HG02763 (cell line): ENCODE data around the gene AMZ1.
"Not testable (repeated sequence)": the region's sequence is repeated elsewhere in the genome, so short reads cannot be mapped to it uniquely, and the experiment has no call there.

Experiments
- ATAC-seq: cut with Tn5 transposase; IDR thresholded peaks from one replicate; pipeline ENCODE4 v1.9.1; 2021; ENCODE audit warnings: mild to moderate bottlenecking, moderate library complexity; ENCODE audit not compliant: unreplicated experiment

AMZ1 gene

DNA sequence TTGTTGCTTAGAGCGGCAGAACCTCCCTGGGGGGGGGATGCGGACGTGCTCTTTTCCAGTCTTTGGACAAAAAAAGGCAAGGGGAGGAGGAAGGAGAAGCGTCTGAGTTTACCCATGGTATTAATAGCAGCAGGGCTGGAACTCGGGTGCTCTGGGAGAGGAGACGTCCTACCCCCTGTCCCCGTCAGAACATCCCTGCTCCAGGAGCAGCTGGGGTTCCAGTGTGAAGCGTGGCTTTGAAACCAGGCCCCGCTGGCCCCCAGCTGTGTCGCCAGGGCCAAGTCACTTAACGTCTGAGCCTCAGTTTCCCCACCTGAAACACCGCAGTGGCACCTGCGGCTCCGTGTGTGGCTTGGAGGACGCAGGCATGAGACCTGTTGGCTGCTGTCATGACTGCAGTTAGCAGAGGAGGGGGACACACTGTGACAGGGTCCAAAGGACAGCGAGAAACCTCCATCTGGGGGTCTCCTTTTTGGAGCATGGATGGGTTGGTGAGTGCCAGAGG is 1.4 kb downstream of the AMZ1 start:
- no peak for ATAC-seq

GRCh38 chr7:2689951-2690705 is 2.1 kb downstream of the AMZ1 start:
- ATAC-seq = no peak

DNA sequence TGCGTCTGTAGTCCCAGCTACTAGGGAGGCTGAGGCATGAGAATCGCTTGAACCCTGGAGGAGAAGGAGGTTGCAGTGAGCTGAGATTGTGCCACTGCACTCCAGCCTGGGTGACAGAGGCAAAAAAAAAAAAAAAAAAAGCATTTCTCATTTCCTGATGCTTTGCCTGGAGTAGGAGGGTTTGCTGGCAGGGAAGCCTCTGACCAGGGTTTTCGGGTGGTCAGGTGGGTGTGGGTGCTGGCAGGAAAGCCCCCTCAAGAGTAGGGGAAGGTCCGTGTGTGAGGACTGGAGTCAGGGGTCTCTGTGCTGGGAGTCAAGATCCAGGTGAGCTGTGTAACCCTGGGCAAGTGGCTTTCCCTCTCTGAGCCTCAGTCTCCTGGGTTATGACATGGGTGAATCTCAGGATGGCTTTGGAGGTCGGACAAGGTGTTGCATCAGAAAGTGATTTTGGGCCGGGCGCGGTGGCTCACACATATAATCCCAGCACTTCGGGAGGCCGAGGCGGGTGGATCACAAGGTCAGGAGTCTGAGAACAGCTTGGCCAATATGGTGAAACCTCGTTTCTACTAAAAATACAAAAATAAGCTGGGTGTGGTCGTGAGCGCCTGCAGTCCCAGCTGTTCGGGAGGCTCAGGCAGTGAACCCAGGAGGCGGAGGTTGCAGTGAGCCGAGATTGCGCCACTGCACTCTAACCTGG is 3.2 kb downstream of the AMZ1 start:
- ATAC-seq = no peak

DNA sequence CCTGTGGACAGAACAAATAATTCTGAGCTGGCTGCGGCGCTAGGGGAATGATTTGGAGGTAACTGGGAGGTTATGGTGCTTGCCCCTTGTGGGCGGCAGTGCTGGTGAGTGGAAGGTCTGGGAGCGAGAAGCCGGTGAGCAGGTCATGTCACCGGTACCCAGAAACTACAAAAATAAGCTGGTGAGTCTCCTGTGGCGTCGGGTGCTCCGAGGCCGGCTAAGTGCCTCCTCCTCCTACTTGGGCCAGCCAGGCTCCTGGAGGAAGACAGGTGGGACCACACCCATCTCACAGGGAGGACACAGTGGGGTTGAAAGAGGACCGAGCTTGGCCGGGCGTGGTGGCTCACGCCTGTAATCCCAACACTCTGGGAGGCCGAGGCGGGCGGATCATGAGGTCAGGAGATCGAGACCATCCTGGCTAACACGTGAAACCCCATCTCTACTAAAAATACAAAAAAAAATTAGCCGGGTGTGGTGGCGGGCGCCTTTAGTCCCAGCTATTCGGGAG is 4.0 kb downstream of the AMZ1 start:
- ATAC-seq = not testable (repeated sequence)

DNA sequence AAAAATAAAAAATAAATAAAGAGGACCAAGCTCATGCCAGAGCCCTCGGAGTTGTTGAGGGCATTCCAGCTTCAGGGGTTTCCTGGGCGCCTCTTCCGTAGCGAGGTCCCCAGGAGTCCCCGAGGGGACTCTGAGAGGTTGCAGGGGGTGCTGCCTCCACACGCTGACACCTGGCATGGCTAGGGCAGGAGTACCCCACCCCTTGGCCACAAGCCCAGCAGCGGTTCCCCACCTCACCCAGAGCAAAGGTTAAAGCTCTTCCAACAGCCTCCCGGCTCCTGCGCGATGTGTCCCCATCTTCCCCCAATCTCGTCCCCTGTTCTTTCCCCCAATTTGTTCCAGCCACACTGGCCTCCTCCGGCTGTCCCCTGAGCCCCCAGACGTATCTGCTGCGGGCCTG is 4.5 kb downstream of the AMZ1 start:
- no peak for ATAC-seq

DNA sequence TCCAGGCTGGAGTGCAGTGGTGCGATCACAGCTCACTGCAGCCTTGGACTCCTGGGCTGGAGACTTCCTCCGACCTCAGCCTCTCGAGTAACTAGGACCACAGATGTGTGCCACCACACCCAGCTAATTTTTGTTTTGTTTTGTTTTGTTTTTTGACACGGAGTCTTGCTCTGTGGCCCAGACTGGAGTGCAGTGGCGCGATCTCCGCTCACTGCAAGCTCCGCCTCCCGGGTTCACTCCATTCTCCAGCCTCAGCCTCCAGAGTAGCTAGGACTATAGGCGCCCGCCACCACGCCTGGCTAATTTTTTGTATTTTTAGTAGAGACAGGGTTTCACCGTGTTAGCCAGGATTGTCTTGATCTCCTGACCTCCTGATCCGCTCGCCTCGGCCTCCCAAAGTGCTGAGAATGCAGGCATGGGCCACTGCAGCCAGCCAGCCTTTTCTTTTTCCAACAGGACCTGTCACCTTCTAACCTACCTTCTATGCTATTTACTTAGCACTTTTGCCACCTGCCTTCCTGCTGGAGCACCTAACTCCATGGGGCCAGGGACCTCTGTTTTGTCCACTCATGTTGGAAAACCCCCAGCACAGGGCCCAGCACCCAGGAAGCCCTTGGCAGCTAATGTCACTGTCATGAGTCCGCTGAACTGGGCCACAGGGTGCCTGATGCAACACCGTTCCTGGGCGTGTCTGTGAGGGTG is 5.6 kb downstream of the AMZ1 start:
- ATAC-seq = not testable (repeated sequence)

DNA sequence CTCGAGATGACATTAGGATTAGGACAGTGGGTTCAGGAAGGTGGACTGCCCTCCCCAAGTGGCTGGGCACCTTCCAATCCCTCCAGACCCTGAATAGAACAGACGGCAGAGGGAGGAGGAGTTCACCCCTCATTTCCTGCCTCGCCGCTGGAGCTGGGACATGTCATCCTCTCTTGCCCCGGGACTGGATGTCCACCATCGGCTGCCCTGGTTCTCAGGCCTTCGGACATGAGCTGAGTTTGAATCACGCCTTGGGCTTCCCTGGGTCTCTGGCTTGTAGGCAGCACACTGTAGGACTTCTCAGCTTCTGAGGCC is 6.1 kb downstream of the AMZ1 start:
- not testable (repeated sequence) for ATAC-seq

- peak; percentile 88 for ATAC-seq
Measured at GRCh38 chr7:2698581-2699288, 10.7 kb downstream of the AMZ1 start.

GRCh38 chr7:2699289-2699620 is 11.3 kb downstream of the AMZ1 start:
- no peak for ATAC-seq

DNA sequence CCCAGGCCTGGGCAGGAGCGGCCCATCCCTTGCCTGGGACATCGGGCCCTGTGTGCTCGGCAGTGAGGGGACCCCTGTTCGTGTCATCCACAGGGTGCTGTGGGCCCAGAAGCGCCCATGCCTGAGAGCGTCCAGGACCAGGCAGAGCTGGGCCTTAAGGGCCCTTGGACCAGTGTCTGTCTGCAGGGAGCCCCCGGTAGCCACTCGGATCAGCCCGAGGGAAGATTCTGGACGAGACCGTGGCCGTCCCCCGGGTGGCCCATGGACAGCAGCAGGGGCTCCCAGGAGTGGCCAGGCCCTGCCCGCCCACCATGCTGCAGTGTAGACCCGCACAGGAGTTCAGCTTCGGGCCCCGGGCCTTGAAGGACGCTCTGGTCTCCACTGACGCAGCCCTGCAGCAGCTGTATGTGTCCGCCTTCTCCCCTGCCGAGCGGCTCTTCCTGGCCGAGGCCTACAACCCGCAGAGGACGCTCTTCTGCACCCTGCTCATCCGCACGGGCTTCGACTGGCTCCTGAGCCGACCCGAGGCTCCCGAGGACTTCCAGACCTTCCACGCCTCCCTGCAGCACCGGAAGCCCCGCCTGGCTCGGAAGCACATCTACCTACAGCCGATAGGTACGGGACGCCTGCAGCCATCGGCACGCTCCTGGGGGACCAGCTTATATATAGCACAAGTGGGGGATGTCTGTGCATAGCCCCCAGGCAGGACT is 12.3 kb downstream of the AMZ1 start:
- no peak for ATAC-seq

DNA sequence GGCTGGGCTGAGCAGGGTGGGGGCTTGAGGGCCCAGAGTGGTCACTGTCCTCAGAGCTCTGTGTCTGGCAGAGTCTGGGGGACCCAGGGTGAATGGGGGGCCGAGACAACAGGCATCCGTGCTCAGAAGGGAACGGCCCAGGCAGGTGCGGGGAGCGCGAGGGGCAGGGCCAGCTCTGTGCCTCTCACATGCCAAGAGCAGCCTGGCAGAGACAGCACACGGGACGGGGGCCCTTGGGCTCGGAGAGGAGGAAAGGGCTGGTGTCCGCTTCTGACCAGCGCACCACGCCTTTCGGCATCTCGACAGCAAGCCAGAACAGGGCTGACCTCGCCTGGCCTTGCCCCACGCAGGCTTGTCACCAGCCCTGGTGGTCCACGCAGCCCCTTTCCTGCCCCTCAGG is 13.4 kb downstream of the AMZ1 start:
- ATAC-seq = no peak

GRCh38 chr7:2701832-2702593 is 14.0 kb downstream of the AMZ1 start:
- no peak for ATAC-seq

GRCh38 chr7:2702594-2702957 is 14.6 kb downstream of the AMZ1 start:
- ATAC-seq = no peak

GRCh38 chr7:2705371-2706096 is 17.5 kb downstream of the AMZ1 start:
- no peak for ATAC-seq

DNA sequence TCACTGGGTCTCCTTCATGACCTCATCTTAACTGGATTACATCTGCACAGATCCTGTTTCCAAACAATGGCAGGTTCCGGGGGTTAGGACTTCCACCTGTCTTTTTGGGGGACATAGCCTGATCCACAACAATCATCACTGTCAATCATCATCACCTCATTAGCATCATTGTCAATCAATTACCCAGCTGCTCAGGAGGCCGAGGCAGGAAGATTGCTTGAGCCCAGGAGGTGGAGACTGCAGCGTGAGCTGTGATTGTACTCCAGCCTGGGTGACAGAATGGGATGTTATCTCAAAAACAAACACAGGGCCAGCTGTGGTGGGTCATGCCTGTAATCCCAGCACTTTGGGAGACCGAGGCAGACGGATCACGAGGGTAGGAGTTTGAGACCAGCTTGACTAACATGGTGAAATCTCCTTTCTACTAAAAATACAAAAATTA is 18.7 kb downstream of the AMZ1 start:
- ATAC-seq = no peak

GRCh38 chr7:2707481-2707880 is 19.5 kb downstream of the AMZ1 start:
- no peak for ATAC-seq

GRCh38 chr7:2708041-2708440 is 20.0 kb downstream of the AMZ1 start:
- ATAC-seq = no peak

GRCh38 chr7:2708547-2709310 is 20.7 kb downstream of the AMZ1 start:
- no peak for ATAC-seq
